ENCODE measurements around the gene CGN.

CGN gene

DNA sequence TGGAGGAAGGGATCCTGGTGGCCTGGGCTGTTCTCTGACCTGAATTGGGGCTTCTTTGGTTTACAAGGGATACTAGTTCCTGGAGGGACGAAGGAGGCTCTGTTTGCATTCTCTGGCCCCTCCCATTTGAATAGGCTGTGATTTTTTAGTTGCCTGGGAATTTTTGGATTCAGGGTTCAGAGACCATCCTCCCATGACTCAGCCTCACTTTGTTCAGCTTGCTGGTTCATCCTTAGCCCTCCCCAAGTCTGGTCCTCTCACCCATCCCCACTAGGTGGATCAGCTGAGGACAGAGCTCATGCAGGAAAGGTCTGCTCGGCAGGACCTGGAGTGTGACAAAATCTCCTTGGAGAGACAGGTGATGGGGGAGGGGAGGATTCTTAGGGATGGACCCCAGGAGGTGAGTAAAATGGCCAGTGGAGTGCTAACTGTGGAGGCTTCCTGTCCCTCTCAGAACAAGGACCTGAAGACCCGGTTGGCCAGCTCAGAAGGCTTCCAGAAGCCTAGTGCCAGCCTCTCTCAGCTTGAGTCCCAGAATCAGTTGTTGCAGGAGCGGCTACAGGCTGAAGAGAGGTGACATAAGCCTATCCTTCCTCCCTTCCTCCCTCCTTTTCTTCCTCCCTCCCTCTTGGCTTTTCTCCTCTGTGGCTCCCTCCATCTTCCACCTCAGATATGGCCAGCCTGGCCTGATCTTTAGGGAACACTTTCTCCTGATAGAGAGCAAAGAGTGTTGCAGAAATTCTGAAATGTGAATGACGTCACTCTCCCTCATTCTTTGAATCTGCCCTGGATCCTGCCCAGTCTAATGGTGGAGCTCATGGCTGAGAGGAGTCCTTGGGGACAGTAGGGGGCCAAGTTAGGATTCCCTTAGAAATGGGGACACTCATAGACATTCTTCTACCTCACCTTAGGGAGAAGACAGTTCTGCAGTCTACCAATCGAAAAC lies 24.4 kb downstream of the CGN start:
- Histone ChIP-seq H3K36me3 (ENCODE audit: insufficient read depth, low read length) (no peaks in the 10 kb centered on the region), H3K4me3 (ENCODE audit: low read depth in 1 of 2, low read length in 2 of 2) (no peak overlapping the region), H4K20me1 (ENCODE audit: insufficient read depth, low read length) (no peaks in the 10 kb centered on the region), H3K4me2 (ENCODE audit: insufficient read depth, low read length) (no peak overlapping the region), H3K79me2 (ENCODE audit: insufficient read depth, low read length) (no peaks in the 10 kb centered on the region), H3K27ac (ENCODE audit: low read length) (no peak overlapping the region), H3K9ac (ENCODE audit: low read depth, low read length) (no peak overlapping the region), H3K4me1 (ENCODE audit: insufficient read depth, low read length) (no peaks in the 10 kb centered on the region), H2AFZ (ENCODE audit: low read depth, low read length) (no peak overlapping the region), H3K27me3 (ENCODE audit: insufficient read depth, low read length, poor library complexity) (no peaks in the 10 kb centered on the region), H3K9me3 (ENCODE audit: insufficient read depth, low read length, severe bottlenecking) (no peaks in the 10 kb centered on the region)
- TF ChIP-seq EZH2 (IDR thresholded peaks at IDR 0.05; ENCODE audit: borderline replicate concordance, low read depth, low read length, severe bottlenecking): no peak
- TF ChIP-seq, protein P1, sequence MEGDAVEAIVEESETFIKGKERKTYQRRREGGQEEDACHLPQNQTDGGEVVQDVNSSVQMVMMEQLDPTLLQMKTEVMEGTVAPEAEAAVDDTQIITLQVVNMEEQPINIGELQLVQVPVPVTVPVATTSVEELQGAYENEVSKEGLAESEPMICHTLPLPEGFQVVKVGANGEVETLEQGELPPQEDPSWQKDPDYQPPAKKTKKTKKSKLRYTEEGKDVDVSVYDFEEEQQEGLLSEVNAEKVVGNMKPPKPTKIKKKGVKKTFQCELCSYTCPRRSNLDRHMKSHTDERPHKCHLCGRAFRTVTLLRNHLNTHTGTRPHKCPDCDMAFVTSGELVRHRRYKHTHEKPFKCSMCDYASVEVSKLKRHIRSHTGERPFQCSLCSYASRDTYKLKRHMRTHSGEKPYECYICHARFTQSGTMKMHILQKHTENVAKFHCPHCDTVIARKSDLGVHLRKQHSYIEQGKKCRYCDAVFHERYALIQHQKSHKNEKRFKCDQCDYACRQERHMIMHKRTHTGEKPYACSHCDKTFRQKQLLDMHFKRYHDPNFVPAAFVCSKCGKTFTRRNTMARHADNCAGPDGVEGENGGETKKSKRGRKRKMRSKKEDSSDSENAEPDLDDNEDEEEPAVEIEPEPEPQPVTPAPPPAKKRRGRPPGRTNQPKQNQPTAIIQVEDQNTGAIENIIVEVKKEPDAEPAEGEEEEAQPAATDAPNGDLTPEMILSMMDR (IDR thresholded peaks at IDR 0.05; ENCODE audit: borderline replicate concordance, extremely low read depth, low read length, poor library complexity, severe bottlenecking): no peak
- ATAC-seq (ENCODE audit: insufficient read depth, low read depth) (no peak), DNase-seq (no peak)

DNA sequence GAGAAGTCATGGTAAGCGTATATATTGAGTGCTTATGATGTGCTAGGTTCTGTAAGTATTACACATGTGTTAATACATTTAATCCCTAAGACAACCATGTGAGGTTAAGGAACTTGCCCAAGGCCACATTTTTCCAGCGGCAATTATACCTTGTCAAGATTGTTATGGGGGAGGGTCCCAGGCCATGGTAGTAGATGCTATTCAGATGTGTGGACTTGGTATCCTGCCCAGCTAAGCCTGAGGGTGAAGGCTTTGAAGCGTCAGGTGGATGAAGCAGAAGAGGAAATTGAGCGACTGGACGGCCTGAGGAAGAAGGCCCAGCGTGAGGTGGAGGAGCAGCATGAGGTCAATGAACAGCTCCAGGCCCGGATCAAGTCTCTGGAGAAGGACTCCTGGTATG lies 25.3 kb downstream of the CGN start:
- Histone ChIP-seq H3K4me1 (ENCODE audit: insufficient read depth, low read length) (no peaks in the 10 kb centered on the region), H3K27me3 (ENCODE audit: insufficient read depth, low read length, poor library complexity) (no peaks in the 10 kb centered on the region), H3K9ac (ENCODE audit: low read depth, low read length) (no peak overlapping the region), H3K4me2 (ENCODE audit: insufficient read depth, low read length) (no peak overlapping the region), H2AFZ (ENCODE audit: low read depth, low read length) (no peak overlapping the region), H3K36me3 (ENCODE audit: insufficient read depth, low read length) (no peaks in the 10 kb centered on the region), H3K9me3 (ENCODE audit: insufficient read depth, low read length, severe bottlenecking) (no peaks in the 10 kb centered on the region), H3K79me2 (ENCODE audit: insufficient read depth, low read length) (no peaks in the 10 kb centered on the region), H3K27ac (ENCODE audit: low read length) (no peak overlapping the region), H3K4me3 (ENCODE audit: low read depth in 1 of 2, low read length in 2 of 2) (no peak overlapping the region), H4K20me1 (ENCODE audit: insufficient read depth, low read length) (no peaks in the 10 kb centered on the region)
- DNase-seq (no peak), ATAC-seq (ENCODE audit: insufficient read depth, low read depth) (no peak)
- no peak for TF ChIP-seq EZH2 (IDR thresholded peaks at IDR 0.05; ENCODE audit: borderline replicate concordance, low read depth, low read length, severe bottlenecking)
- TF ChIP-seq, protein P1 (IDR thresholded peaks at IDR 0.05; ENCODE audit: borderline replicate concordance, extremely low read depth, low read length, poor library complexity, severe bottlenecking): no peak

DNA sequence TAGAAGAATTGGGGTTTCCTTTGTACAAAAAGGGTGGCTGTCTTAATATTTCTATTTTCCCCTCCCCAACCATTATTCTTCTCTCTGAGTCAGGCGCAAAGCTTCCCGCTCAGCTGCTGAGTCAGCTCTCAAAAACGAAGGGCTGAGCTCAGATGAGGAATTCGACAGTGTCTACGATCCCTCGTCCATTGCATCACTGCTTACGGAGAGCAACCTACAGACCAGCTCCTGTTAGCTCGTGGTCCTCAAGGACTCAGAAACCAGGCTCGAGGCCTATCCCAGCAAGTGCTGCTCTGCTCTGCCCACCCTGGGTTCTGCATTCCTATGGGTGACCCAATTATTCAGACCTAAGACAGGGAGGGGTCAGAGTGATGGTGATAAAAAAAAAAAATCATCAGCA lies 25.9 kb downstream of the CGN start:
- Histone ChIP-seq H3K79me2 (ENCODE audit: insufficient read depth, low read length) (no peaks in the 10 kb centered on the region), H3K9me3 (ENCODE audit: insufficient read depth, low read length, severe bottlenecking) (no peaks in the 10 kb centered on the region), H3K36me3 (ENCODE audit: insufficient read depth, low read length) (no peaks in the 10 kb centered on the region), H3K27ac (ENCODE audit: low read length) (no peak overlapping the region), H4K20me1 (ENCODE audit: insufficient read depth, low read length) (no peaks in the 10 kb centered on the region), H3K4me1 (ENCODE audit: insufficient read depth, low read length) (no peaks in the 10 kb centered on the region), H3K4me3 (ENCODE audit: low read depth in 1 of 2, low read length in 2 of 2) (no peak overlapping the region), H2AFZ (ENCODE audit: low read depth, low read length) (no peak overlapping the region), H3K27me3 (ENCODE audit: insufficient read depth, low read length, poor library complexity) (no peaks in the 10 kb centered on the region), H3K4me2 (ENCODE audit: insufficient read depth, low read length) (no peak overlapping the region), H3K9ac (ENCODE audit: low read depth, low read length) (no peak overlapping the region)
- ATAC-seq (ENCODE audit: insufficient read depth, low read depth) (no peak), DNase-seq (no peak)
- TF ChIP-seq, protein P1 (IDR thresholded peaks at IDR 0.05; ENCODE audit: borderline replicate concordance, extremely low read depth, low read length, poor library complexity, severe bottlenecking): no peak
- no peak for TF ChIP-seq EZH2 (IDR thresholded peaks at IDR 0.05; ENCODE audit: borderline replicate concordance, low read depth, low read length, severe bottlenecking)
